Prostate gland (tissue), 2 donors: Measurements from ENCODE around the gene OTUB2.

Experiments used
- CTCF ChIP-seq, 4 experiments: fragments of 200-600 bp in 2 of 4; fragments of 450-650 bp in 2 of 4; sonication (generic) in 2 of 4; IDR thresholded peaks; 1 replicate in 3 of 4; 2 replicates in 1 of 4; pipeline ENCODE4 v1.5.1; 2016 to 2019; ENCODE audit warnings: antibody characterized with exemption in 4 of 4, mild to moderate bottlenecking in 2 of 4, moderate library complexity in 2 of 4
- POLR2AphosphoS5 ChIP-seq: sonication (generic); formaldehyde crosslinking; IDR thresholded peaks from one replicate; pipeline ENCODE4 v1.6.1; 2017; ENCODE audit warnings: antibody characterized with exemption

DNA sequence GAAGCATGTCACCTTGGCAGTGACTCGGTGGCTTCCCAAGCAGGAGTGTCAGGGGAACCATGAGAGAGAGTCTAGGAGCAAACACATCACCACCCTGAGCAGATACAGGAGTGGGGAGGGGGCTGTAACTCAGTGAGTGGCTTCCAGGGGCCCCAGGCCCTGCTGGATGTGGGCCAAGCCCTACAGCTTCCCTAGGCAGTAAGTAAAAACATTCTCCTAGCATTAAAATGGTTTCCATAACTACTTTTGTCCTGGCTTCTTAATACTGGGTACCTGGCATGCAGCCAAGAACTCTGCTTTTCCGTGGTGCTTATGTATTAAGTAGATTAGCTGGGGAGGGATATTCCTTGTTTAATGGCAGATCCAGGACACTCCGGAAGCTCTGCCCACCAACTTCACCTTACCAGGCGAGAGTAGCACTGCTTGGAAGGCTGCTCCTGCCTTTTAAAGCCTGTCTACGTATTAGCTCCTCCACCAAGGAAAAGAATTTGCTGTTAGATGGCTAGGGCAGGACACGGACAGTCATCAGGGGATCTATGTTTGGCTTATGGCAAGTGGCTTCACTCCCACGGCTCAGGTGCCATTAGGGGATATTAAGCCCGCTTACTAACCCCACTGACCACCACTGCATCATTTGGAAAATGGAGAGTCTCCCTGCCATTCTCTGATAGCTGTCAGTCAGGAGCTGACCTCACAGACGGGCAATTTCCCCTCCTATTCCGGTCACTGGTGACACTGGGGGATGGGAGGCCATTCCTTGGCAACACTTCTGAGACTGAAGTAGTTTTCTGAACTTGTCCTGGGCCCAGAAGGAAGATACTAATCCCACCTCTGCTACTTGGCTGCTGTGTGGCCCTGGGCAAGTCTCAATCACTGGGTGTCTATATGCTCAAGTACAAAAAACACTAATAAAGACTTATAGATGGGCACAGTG, 22.8 kb downstream of the OTUB2 start:
- no peak for TF ChIP-seq CTCF (IDR thresholded peaks at IDR 0.05)
- no peak for TF ChIP-seq POLR2AphosphoS5
